K562 (cell line): ENCODE results near the gene LPGAT1. TPM values are rescaled to one million over a fixed set of nuclear protein-coding genes. Genes with fewer than 3 reads are reported as not detected.

ENCODE experiments used
- ATAC-seq: fragments of 200-7000 bp; cut with Tn5 transposase; 3 replicates; pipeline ENCODE4 v1.9.1; 2020; ENCODE audit warnings: moderate library complexity
- BruUV-seq: library from RNA; stranded (reverse); fragments of 400-500 nt; replicated peaks from 2 replicates; lab custom pipeline; 2021; lab: Mats Ljungman, UMichigan
- CTCF ChIA-PET: fragments of 300-600 bp; formaldehyde crosslinking; extraction: SDS; loops from one replicate; lab custom pipeline; 2021; ENCODE audit warnings: low intra/inter-chr PET ratio; lab: Yijun Ruan, JAX
- POLR2A ChIA-PET: fragments of 300-600, 350-650 bp; sonication (Branson Sonifier 250); formaldehyde crosslinking; extraction: SDS; loops from one replicate; lab custom pipeline; 2021; ENCODE audit warnings: antibody characterized with exemption, inconsistent platforms; lab: Yijun Ruan, JAX
- DNase-seq, 4 experiments: peaks; one replicate each; pipeline versions ENCODE4 v3.0.0 to v3.0.0-alpha.2; 2011 to 2018; ENCODE audit warnings: low spot score in 3 of 4, mixed read lengths in 3 of 4; ENCODE audit errors: extremely low read depth in 1 of 4
- FAIRE-seq: peaks from 2 replicates; lab custom pipeline; 2011; peaks lifted over from hg19 to GRCh38; lab: Jason Lieb, UNC
- H2AFZ ChIP-seq: 2 replicates; pipeline ENCODE4 v1.6.0; 2011; ENCODE audit warnings: low read depth, low read length, control low read depth, inconsistent platforms
- H3K27ac ChIP-seq: fragments of 200-600 bp; 3 replicates; pipeline ENCODE4 v1.8.0; 2011; ENCODE audit warnings: low read depth, mild to moderate bottlenecking, control low read depth, inconsistent platforms, low read length, moderate library complexity, mixed read lengths; ENCODE audit errors: extremely low read depth
- H3K27me3 ChIP-seq, 2 experiments: fragments of 300-600 bp in 1 of 2; 2 replicates in 1 of 2; 3 replicates in 1 of 2; pipeline versions ENCODE4 v1.6.0 to v1.8.0; 2011; ENCODE audit warnings: inconsistent platforms in 2 of 2, low read length in 2 of 2, mild to moderate bottlenecking in 1 of 2, mixed read lengths in 1 of 2, moderate library complexity in 1 of 2; ENCODE audit not compliant: control insufficient read depth in 2 of 2, insufficient read depth in 2 of 2
- H3K36me3 ChIP-seq: fragments of 300-600 bp; 3 replicates; pipeline ENCODE4 v1.8.0; 2011; ENCODE audit warnings: mild to moderate bottlenecking, low read length, inconsistent platforms; ENCODE audit not compliant: control insufficient read depth, insufficient read depth
- H3K4me1 ChIP-seq, 2 experiments: fragments of 200-600 bp in 1 of 2; replicated peaks in 1 of 2; 2 replicates in 1 of 2; 3 replicates in 1 of 2; pipeline versions ENCODE4 v1.5.1 to v1.8.0; 2011; ENCODE audit warnings: inconsistent platforms in 2 of 2, low read length in 2 of 2, mild to moderate bottlenecking in 1 of 2, mixed read lengths in 1 of 2, moderate library complexity in 1 of 2; ENCODE audit not compliant: control insufficient read depth in 2 of 2, insufficient read depth in 2 of 2
- H3K4me2 ChIP-seq: 2 replicates; pipeline ENCODE4 v1.6.1; 2011; ENCODE audit warnings: low read length, control low read depth, inconsistent platforms, mixed read lengths; ENCODE audit not compliant: insufficient read depth
- H3K4me3 ChIP-seq: fragments of 200-600 bp; sonication (generic), shearing (Covaris generic); 2 replicates; pipeline ENCODE4 v1.5.1; 2016; ENCODE audit warnings: control low read depth, inconsistent platforms
- H3K79me2 ChIP-seq: fragments of 200-600 bp; 3 replicates; pipeline ENCODE4 v1.8.0; 2011; ENCODE audit warnings: low read length, inconsistent platforms; ENCODE audit not compliant: control insufficient read depth, insufficient read depth
- H3K9ac ChIP-seq, 2 experiments: 2 replicates each; pipeline versions ENCODE4 v1.6.0 to v1.6.1; 2011; ENCODE audit warnings: low read depth in 2 of 2, low read length in 2 of 2, control low read depth in 1 of 2, inconsistent platforms in 1 of 2, mild to moderate bottlenecking in 1 of 2, mixed read lengths in 1 of 2; ENCODE audit not compliant: insufficient read depth in 1 of 2
- H3K9me1 ChIP-seq: one replicate; pipeline ENCODE4 v1.6.0; 2011; ENCODE audit warnings: inconsistent platforms, mild to moderate bottlenecking, low read length, moderate library complexity; ENCODE audit not compliant: control insufficient read depth, insufficient read depth
- H3K9me3 ChIP-seq: replicated peaks from 2 replicates; pipeline ENCODE4 v1.5.1; 2011; ENCODE audit warnings: low read depth, low read length, inconsistent platforms; ENCODE audit not compliant: control insufficient read depth, insufficient read depth
- H4K20me1 ChIP-seq: replicated peaks from 2 replicates; pipeline ENCODE4 v1.6.1; 2011; ENCODE audit warnings: low read length, inconsistent platforms, mixed read lengths; ENCODE audit not compliant: control insufficient read depth, insufficient read depth
- ATF4 ChIP-seq: fragments of 450-650 bp; formaldehyde crosslinking; IDR thresholded peaks from 2 replicates; pipeline ENCODE4 v1.4.0; 2022; ENCODE audit warnings: mild to moderate bottlenecking, moderate library complexity
- BCLAF1 ChIP-seq, 2 experiments: fragments of 450-650 bp in 1 of 2; IDR thresholded peaks; 2 replicates each; pipeline ENCODE4 v1.6.1; 2011 to 2017; ENCODE audit warnings: low read depth in 2 of 2, antibody characterized with exemption in 1 of 2, borderline replicate concordance in 1 of 2, low read length in 1 of 2, mild to moderate bottlenecking in 1 of 2, mixed read lengths in 1 of 2; ENCODE audit not compliant: control insufficient read depth in 1 of 2
- CTBP1 ChIP-seq: fragments of 450-650 bp; IDR thresholded peaks from 2 replicates; pipeline ENCODE4 v1.6.1; 2016; ENCODE audit warnings: borderline replicate concordance
- HDGF ChIP-seq: fragments of 450-650 bp; IDR thresholded peaks from 2 replicates; pipeline ENCODE4 v1.6.1; 2016
- HEY1 ChIP-seq: fragments of 250-450 bp; sonication (Bioruptor Pico); IDR thresholded peaks from 2 replicates; pipeline ENCODE4 v1.5.0; 2020; ENCODE audit warnings: mild to moderate bottlenecking, moderate library complexity, borderline replicate concordance
- MIER1 ChIP-seq: fragments of 450-650 bp; IDR thresholded peaks from 2 replicates; pipeline ENCODE4 v1.6.1; 2016; ENCODE audit warnings: antibody characterized with exemption, mild to moderate bottlenecking, low read depth
- PATZ1 ChIP-seq: fragments of 250-450 bp; sonication (Bioruptor Pico); IDR thresholded peaks from 2 replicates; pipeline ENCODE4 v1.5.0; 2020; ENCODE audit warnings: mild to moderate bottlenecking, borderline replicate concordance
- RFX7 ChIP-seq: fragments of 250-450 bp; sonication (Bioruptor Pico); IDR thresholded peaks from 2 replicates; pipeline ENCODE4 v1.5.1; 2021; ENCODE audit warnings: mild to moderate bottlenecking
- XRCC3 ChIP-seq: fragments of 450-650 bp; IDR thresholded peaks from 2 replicates; pipeline ENCODE4 v1.6.1; 2017; ENCODE audit warnings: mild to moderate bottlenecking, moderate library complexity
- WGBS: fragments of 100-300 bp; shearing (Covaris generic); methylation state at CpG from one replicate; pipeline ENCODE4 v1.1.6; 2016; ENCODE audit warnings: low coverage, mixed read lengths; ENCODE audit not compliant: insufficient coverage; ENCODE audit errors: missing lambda C conversion rate; 5-methylcytosine and 5-hydroxymethylcytosine counted together
- in situ Hi-C: fragments of 300-500 bp; cut with MboI; formaldehyde crosslinking; loops from 4 replicates; pipeline ENCODE4 v1.15.0; 2018; ENCODE audit warnings: inconsistent platforms, mixed read lengths
- intact Hi-C: fragments of 100-400 bp; cut with micrococcal nuclease; formaldehyde crosslinking; loops from 2 replicates; pipeline ENCODE4 v1.14.2; 2022
- polyA plus RNA-seq, 8 experiments: library from polyadenylated mRNA; depleted of rRNA in 4 of 8; stranded (reverse) in 5 of 8; unstranded in 3 of 8; fragments of >200 nt; fragmentation: Nextera tagmentation in 2 of 8; fragmentation: Illumina TruSeq in 1 of 8; extraction: Ambion mirVana in 2 of 8; extraction: Trizol in 1 of 8; gene quantifications; 2 replicates each; pipeline versions ENCODE4 v1.2.1 to v1.2.3, GENCODE V29; 2011 to 2014; ENCODE audit warnings: inconsistent platforms in 1 of 8, missing spikeins in 1 of 8
- total RNA-seq, 7 experiments: library from RNA; depleted of rRNA in 6 of 7; stranded (reverse); fragments of >200 nt in 6 of 7; fragmentation: Illumina TruSeq in 2 of 7; extraction: Trizol in 2 of 7; gene quantifications; 2 replicates each; pipeline versions ENCODE4 v1.2.1 to v1.2.3, GENCODE V29; 2011 to 2021; ENCODE audit warnings: low replicate concordance in 1 of 7

Gene LPGAT1
- total and polyA plus RNA-seq, 9 of the 15 experiments (the other 6 are each of a cell fraction or from before 2014, with no cell fraction given) = 5.7 to 31.4 (median 16.3) TPM

- no peak overlapping the region for H3K4me2 ChIP-seq
- H3K36me3 ChIP-seq = no peaks in the 10 kb centered on the region
- intact Hi-C loops (loop anchor here (5.0 kb wide), 1 partner anchor 90 kb away; the partner anchor contains the start of gene LPGAT1), in situ Hi-C loops (no loop called here)
- no peaks in the 10 kb centered on the region for H4K20me1 ChIP-seq
- H3K9ac ChIP-seq = no peak overlapping the region
- peaks cover 0 to 5% of the 10 kb centered on the region in 2 experiments; a peak in 1 of 5 replicates for H3K4me1 ChIP-seq
- H3K79me2 ChIP-seq = no peaks in the 10 kb centered on the region
- 36% methylated on average over 1 of the region's 1 CpG for WGBS
- ATAC-seq (no peak), DNase-seq (no peak), FAIRE-seq (no peak)
- H3K27ac ChIP-seq = no peak overlapping the region
- CTCF ChIA-PET = no interaction called here
- POLR2A ChIA-PET = interaction anchor here (0.9 to 1.0 kb wide), 3 partner anchors 8 to 87 kb away, joined by 3 to 7 read pairs (median 3); no protein-coding TSS in a partner anchor
- H3K27me3 ChIP-seq = no peaks in the 10 kb centered on the region
- TF ChIP-seq ATF4 (no peak), MIER1 (no peak), HEY1 (no peak), RFX7 (CRISPR knock-in tag) (no peak), CTBP1 (no peak), HDGF (no peak), BCLAF1 (IDR thresholded peaks at IDR 0.05; ENCODE audit: borderline replicate concordance in 1 of 2, control insufficient read depth in 1 of 2, low read depth in 2 of 2, low read length in 1 of 2) (no peak), XRCC3 (no peak), PATZ1 (CRISPR knock-in tag) (no peak)
- TF ChIP-seq, all 486 proteins: peak for 0
- no peaks in the 10 kb centered on the region for H3K9me1 ChIP-seq
- no peak overlapping the region for H2AFZ ChIP-seq
- H3K9me3 ChIP-seq = no peaks in the 10 kb centered on the region
- H3K4me3 ChIP-seq = no peak overlapping the region
- BruUV-seq = no TSS peak
These were observed 88.3 kb downstream of the LPGAT1 start for GRCh38 chr1:211742272-211742671.
